CD8-positive, alpha-beta memory T cell (primary cell): ENCODE results near the gene SAE1. TPM values are rescaled to one million over a fixed set of nuclear protein-coding genes. Genes with fewer than 3 reads are reported as not detected.
A peak's percentile ranks its signal among the peaks of the same experiment; 100 is the strongest.

ENCODE experiments used
- CTCF ChIA-PET: fragments of 350-600 bp; sonication (Branson Sonifier 250); formaldehyde crosslinking; loops from one replicate; lab custom pipeline; 2021; ENCODE audit warnings: antibody characterized with exemption; lab: Charles Lee
- POLR2A ChIA-PET: fragments of 350-600 bp; sonication (Branson Sonifier 250); formaldehyde crosslinking; loops from one replicate; lab custom pipeline; 2021; ENCODE audit warnings: antibody characterized with exemption; lab: Charles Lee
- DNase-seq, 5 donors: peaks; one replicate each; pipeline versions ENCODE4 v3.0.0 to v3.0.0-alpha.2; 2020 to 2022; ENCODE audit warnings: mixed read lengths in 1 of 5
- H3K27ac ChIP-seq: one replicate; pipeline ENCODE4 v1.7.0; 2013; ENCODE audit warnings: low read depth, mild to moderate bottlenecking, low read length, moderate library complexity
- H3K27me3 ChIP-seq: 2 replicates; pipeline ENCODE4 v1.7.0; 2013; ENCODE audit warnings: low read length, mild to moderate bottlenecking; ENCODE audit not compliant: insufficient read depth, poor library complexity, severe bottlenecking
- H3K36me3 ChIP-seq: 2 replicates; pipeline ENCODE4 v1.7.0; 2013; ENCODE audit warnings: mild to moderate bottlenecking, low read length, moderate library complexity; ENCODE audit not compliant: insufficient read depth
- H3K4me1 ChIP-seq: 2 replicates; pipeline ENCODE4 v1.7.0; 2013; ENCODE audit warnings: mild to moderate bottlenecking, low read length, moderate library complexity; ENCODE audit not compliant: insufficient read depth
- H3K4me3 ChIP-seq: 2 replicates; pipeline ENCODE4 v1.7.0; 2013; ENCODE audit warnings: mild to moderate bottlenecking, low read length
- H3K9me3 ChIP-seq: 2 replicates; pipeline ENCODE4 v1.7.0; 2013; ENCODE audit warnings: mild to moderate bottlenecking, low read length
- H3K27ac Mint-ChIP-seq, 8 donors: one replicate each; pipeline ENCODE4 v1.8.0; 2020 to 2021; ENCODE audit warnings: mixed read lengths in 8 of 8, mild to moderate bottlenecking in 6 of 8, inconsistent platforms in 3 of 8, moderate library complexity in 3 of 8
- H3K27me3 Mint-ChIP-seq, 2 donors: one replicate each; pipeline ENCODE4 v1.8.0; 2020 to 2021; ENCODE audit warnings: mixed read lengths in 2 of 2, mild to moderate bottlenecking in 1 of 2, moderate library complexity in 1 of 2
- H3K36me3 Mint-ChIP-seq, 3 donors: one replicate each; pipeline ENCODE4 v1.8.0; 2020 to 2021; ENCODE audit warnings: mixed read lengths in 3 of 3, inconsistent platforms in 1 of 3, mild to moderate bottlenecking in 1 of 3
- H3K4me1 Mint-ChIP-seq, 3 donors: one replicate each; pipeline ENCODE4 v1.8.0; 2020 to 2021; ENCODE audit warnings: mixed read lengths in 3 of 3, inconsistent platforms in 1 of 3, mild to moderate bottlenecking in 1 of 3
- H3K4me3 Mint-ChIP-seq, 7 donors: one replicate each; pipeline ENCODE4 v1.8.0; 2020 to 2021; ENCODE audit warnings: mixed read lengths in 7 of 7, mild to moderate bottlenecking in 6 of 7, moderate library complexity in 4 of 7, inconsistent platforms in 2 of 7
- H3K9me3 Mint-ChIP-seq, 5 donors: one replicate each; pipeline ENCODE4 v1.8.0; 2020 to 2022; ENCODE audit warnings: mixed read lengths in 5 of 5, mild to moderate bottlenecking in 3 of 5, moderate library complexity in 2 of 5, inconsistent platforms in 1 of 5
- polyA plus RNA-seq: library from polyadenylated mRNA; unstranded; fragments of 300-500 nt; fragmentation: Illumina TruSeq; gene quantifications from one replicate; pipeline ENCODE4 v1.2.3, GENCODE V29; 2021
- total RNA-seq, 2 experiments: library from RNA; stranded (reverse); gene quantifications; one replicate each; pipeline ENCODE4 v1.2.3, GENCODE V29; 2021

Gene SAE1
- total and polyA plus RNA-seq, 3 experiments from 2014 or later = 107 to 172 (median 167) TPM

DNA sequence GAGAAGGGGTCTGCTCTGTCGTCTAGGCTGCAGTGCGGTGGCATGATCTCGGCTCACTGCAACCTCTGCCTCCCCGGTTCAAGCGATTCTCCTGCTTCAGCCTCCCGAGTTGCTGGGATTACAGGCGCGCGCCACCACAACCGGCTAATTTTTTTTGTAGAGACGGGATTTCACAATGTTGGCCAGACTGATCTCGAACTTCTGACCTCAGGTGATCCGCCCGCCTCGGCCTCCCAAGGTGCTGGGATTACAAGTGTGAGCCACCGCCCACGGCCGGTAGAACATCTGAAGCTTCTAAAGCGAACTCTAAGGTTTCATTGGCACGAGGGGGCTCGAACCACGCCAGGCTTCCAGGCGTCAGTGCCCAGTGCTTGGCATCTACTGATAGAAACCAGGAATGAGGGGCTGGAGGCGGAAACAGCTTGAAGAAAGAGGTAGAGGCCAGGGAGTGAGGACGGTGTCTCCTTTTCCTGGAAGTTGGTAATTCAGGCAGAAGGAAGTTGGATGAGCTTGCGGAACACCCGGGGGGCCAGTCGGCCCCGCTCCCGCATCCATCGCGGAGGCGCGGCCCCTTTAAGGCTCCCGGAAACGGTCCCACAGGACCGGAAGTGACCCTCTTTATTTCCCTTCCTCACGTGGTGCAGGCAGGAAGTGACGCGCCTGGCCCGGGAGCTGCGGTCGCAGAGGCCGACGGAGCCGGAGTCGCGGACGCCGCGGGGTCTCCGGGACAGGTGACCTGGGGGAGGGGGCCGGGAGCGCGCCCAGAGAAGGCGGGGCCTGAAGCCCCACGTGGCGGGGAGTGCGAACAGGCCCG, 125.5 kb downstream of the SAE1 start, which contains the start of gene CCDC9:
Gene CCDC9, plus strand, starts transcription at position 647 of the 814 bp plus-strand sequence. CDS start 1,876 bp downstream, outside the sequence.
- Mint-ChIP-seq H3K27me3 (peaks cover 0 to 1% of the 10 kb centered on the region in 2 donors), H3K9me3 (no peaks in the 10 kb centered on the region), H3K36me3 (peaks cover 3 to 38% (median 12%) of the 10 kb centered on the region in 3 donors), H3K4me1 (peaks cover 33 to 46% (median 34%) of the 10 kb centered on the region in 3 donors), H3K4me3 (peak within 1 kb of the TSS; percentile 81 to 93 (median 90)), H3K27ac (peak within 1 kb of the TSS; percentile 92 to 97 (median 96))
- Histone ChIP-seq H3K27ac (peak within 1 kb of the TSS; percentile 84), H3K27me3 (no peaks in the 10 kb centered on the region), H3K36me3 (peaks cover 21% of the 10 kb centered on the region), H3K4me1 (peaks cover 23% of the 10 kb centered on the region), H3K4me3 (peak within 1 kb of the TSS; percentile 76), H3K9me3 (no peaks in the 10 kb centered on the region)
- ChIA-PET CTCF (interaction anchor here (1.0 to 2.5 kb wide), 9 partner anchors 9 to 143 kb away, joined by 3 to 21 read pairs (median 5); partner anchors contain the start of genes DHX34, INAFM1 and ZC3H4), POLR2A (interaction anchor here (0.9 to 2.4 kb wide), 16 partner anchors 9 to 655 kb away, joined by 3 to 67 read pairs (median 4); partner anchors contain the start of genes CALM3, INAFM1 and ZC3H4)
- peak; percentile 87 to 96 (median 93) for DNase-seq

DNA sequence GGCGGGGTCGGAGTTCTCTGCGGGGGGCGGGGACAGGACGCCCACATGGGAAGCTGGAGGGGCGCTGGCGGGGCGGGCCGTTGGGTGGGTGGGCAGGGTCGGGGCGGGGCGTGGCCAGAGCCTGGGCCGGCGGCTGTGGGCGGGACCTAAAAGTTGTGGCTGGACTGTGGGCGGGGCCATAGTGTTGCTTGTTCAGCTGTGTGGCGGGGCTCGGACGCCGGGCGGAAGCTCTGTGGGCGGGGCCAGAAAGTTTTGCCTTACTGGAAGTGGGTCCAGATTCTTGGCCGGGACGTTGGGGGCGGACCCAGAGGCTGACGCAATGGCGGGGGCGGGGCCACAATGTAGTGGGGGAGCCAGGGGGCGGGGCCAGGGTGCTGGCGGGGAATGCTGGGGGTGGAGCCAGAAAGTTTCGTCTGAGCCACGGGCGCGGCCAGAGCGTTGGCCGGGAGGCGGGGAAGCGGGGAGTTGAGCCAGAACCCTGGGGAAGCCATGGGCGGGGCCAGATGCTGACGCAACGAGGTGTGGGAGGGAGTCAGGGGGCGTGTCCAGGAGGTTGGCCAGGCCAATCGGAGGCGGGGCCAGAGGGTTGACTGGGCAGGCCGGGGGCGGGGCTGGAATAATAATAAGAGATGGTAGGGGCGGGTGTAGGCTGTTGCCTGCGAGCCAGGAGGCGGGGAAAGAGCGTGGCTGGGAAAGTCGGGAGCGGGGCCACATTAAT, 126.2 kb downstream of the SAE1 start:
- DNase-seq = peak; percentile 96 to 99 (median 98)
- CTCF ChIA-PET = interaction anchor here (1.0 to 2.5 kb wide), 9 partner anchors 10 to 143 kb away, joined by 3 to 21 read pairs (median 5); partner anchors contain the start of genes DHX34, INAFM1 and ZC3H4
- H3K27ac Mint-ChIP-seq = peak overlapping the region; percentile 91 to 97 (median 96)
- H3K4me1 Mint-ChIP-seq = peaks cover 34 to 47% (median 37%) of the 10 kb centered on the region in 3 donors
- peak overlapping the region; percentile 81 to 93 (median 90) for H3K4me3 Mint-ChIP-seq
- Histone ChIP-seq H3K27me3 (no peaks in the 10 kb centered on the region), H3K9me3 (no peaks in the 10 kb centered on the region), H3K4me3 (peak overlapping the region; percentile 61), H3K27ac (peak overlapping the region; percentile 84), H3K4me1 (peaks cover 23% of the 10 kb centered on the region), H3K36me3 (peaks cover 24% of the 10 kb centered on the region)
- peaks cover 0 to 1% of the 10 kb centered on the region in 2 donors for H3K27me3 Mint-ChIP-seq
- no peaks in the 10 kb centered on the region for H3K9me3 Mint-ChIP-seq
- POLR2A ChIA-PET = interaction anchor here (0.5 to 2.4 kb wide), 17 partner anchors 9 to 656 kb away, joined by 3 to 67 read pairs (median 4); partner anchors contain the start of genes CALM3, INAFM1 and ZC3H4
- H3K36me3 Mint-ChIP-seq = peaks cover 3 to 43% (median 12%) of the 10 kb centered on the region in 3 donors

DNA sequence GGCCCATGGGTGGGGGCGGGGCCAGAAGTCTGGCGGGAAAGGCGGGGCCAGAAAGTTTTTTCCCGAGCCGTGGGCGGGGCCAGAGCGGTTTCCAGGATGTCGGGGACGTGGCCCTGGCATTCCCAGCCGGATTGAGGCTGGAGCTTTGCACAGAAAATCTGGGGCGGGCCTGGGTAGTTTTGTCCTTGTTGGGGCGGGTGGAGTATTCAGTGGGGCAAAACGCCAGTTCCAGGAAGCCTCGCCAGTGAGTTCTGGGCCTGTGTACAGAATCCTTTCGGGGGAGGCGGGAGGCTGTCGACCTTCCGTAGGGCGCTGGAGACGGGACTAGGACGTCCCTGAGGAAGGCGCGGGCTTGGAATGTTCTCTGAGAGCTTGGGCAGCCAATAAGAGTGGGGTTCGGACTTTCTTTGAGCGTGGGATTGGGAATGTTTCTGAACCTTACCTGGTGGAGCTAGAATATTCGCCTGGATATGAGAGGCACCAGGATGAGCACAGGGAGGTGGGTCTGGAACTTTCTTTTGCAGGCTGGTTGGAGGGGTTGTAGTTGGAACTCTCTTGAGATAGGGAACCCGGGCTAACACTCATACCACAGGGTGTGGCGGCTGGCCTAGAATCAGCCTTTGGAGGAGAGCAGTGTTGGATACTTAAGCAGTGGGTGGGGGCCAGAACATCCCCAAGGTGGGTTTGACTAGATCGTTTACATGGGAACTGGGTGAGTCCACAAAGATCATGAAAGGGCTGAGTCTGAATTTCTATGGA, 127.0 kb downstream of the SAE1 start:
- peaks cover 24% of the 10 kb centered on the region for H3K36me3 ChIP-seq
- ChIA-PET POLR2A (interaction anchor here (0.5 to 2.4 kb wide), 7 partner anchors 10 to 544 kb away, joined by 3 to 67 read pairs (median 6); partner anchors contain the start of genes INAFM1 and ZC3H4), CTCF (interaction anchor here (0.6 to 2.5 kb wide), 5 partner anchors 10 to 91 kb away, joined by 4 to 21 read pairs (median 9); partner anchors contain the start of genes DHX34 and INAFM1)
- no peaks in the 10 kb centered on the region for H3K27me3 ChIP-seq
- H3K27ac Mint-ChIP-seq = peak overlapping the region; percentile 91 to 97 (median 96)
- peaks cover 34 to 47% (median 37%) of the 10 kb centered on the region in 3 donors for H3K4me1 Mint-ChIP-seq
- no peaks in the 10 kb centered on the region for H3K9me3 ChIP-seq
- peak overlapping the region; percentile 81 to 93 (median 90) for H3K4me3 Mint-ChIP-seq
- peaks cover 3 to 48% (median 15%) of the 10 kb centered on the region in 3 donors for H3K36me3 Mint-ChIP-seq
- peaks cover 0 to 1% of the 10 kb centered on the region in 2 donors for H3K27me3 Mint-ChIP-seq
- H3K4me1 ChIP-seq = peaks cover 23% of the 10 kb centered on the region
- H3K4me3 ChIP-seq = peak overlapping the region; percentile 61
- H3K9me3 Mint-ChIP-seq = no peaks in the 10 kb centered on the region
- H3K27ac ChIP-seq = peak overlapping the region; percentile 73
- no peak for DNase-seq

DNA sequence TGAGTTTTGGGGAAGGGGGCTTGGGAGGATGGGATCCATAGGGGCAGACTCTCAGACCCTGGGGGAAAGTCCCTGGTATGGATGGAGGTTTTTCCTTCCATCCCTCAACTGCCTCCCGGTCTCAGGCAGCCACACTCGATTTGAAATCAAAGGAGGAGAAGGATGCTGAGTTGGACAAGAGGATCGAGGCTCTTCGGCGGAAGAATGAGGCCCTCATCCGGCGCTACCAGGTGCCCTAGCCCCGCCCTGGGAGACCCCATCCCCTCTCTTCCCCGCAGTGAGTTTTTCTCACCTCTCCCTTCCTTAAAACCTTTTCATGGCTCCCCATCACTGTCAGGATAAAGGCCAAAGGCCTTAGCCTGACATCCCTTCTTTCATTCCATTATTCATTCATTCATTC, 127.8 kb downstream of the SAE1 start:
- peaks cover 0 to 1% of the 10 kb centered on the region in 2 donors for H3K27me3 Mint-ChIP-seq
- peak overlapping the region in 4 of 7 donors; percentile 89 to 92 (median 90) for H3K4me3 Mint-ChIP-seq
- Histone ChIP-seq H3K27ac (peak overlapping the region; percentile 73), H3K4me1 (peaks cover 23% of the 10 kb centered on the region), H3K36me3 (peaks cover 24% of the 10 kb centered on the region), H3K4me3 (no peak overlapping the region), H3K9me3 (no peaks in the 10 kb centered on the region), H3K27me3 (no peaks in the 10 kb centered on the region)
- peaks cover 3 to 55% (median 15%) of the 10 kb centered on the region in 3 donors for H3K36me3 Mint-ChIP-seq
- no peaks in the 10 kb centered on the region for H3K9me3 Mint-ChIP-seq
- H3K27ac Mint-ChIP-seq = peak overlapping the region in 3 of 8 donors; percentile 50 to 92 (median 91)
- ChIA-PET CTCF (interaction anchor here (1.1 kb wide), 1 partner anchor 14 kb away, joined by 3 read pairs; no protein-coding TSS in a partner anchor), POLR2A (no interaction called here)
- no peak for DNase-seq
- H3K4me1 Mint-ChIP-seq = peaks cover 34 to 47% (median 37%) of the 10 kb centered on the region in 3 donors

DNA sequence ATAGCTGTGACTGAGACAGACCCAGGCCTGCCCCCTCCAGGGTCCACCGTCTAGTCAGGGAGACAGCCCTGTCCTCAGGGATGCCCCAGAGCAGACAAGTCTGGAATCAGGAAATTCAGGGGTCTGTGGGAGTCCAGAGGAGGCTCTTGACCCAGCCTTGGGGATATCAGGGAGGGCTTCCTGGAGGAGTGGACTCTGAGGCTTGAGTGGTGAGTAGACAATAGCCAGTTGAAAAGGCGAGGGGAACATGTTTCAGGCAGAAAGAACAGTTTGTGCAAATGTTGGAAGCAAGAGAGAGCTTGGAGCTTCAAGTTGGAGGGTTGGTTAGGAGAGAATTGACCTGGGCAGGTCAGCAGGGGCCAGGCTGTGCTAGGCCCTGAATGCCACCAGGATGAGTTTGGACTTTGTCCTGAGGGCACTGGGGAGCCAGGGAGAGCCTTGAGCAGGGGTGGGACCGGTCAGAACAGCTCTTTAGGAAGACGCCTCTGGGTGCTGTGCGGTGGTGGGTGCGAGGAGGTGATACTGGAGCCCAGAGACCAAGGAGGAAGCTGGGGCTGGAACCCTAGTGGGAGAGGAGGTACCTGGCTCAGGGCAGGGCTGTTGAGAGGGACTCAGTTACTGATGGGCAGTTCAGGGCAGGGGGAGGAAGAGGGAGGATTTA, 128.4 kb downstream of the SAE1 start:
- ChIA-PET POLR2A (no interaction called here), CTCF (interaction anchor here (1.1 to 1.6 kb wide), 2 partner anchors 13 to 15 kb away, joined by 3 read pairs; no protein-coding TSS in a partner anchor)
- H3K27ac Mint-ChIP-seq = peak overlapping the region in 5 of 8 donors; percentile 50 to 92 (median 83)
- H3K9me3 ChIP-seq = no peaks in the 10 kb centered on the region
- H3K36me3 Mint-ChIP-seq = peaks cover 3 to 56% (median 15%) of the 10 kb centered on the region in 3 donors
- peaks cover 0 to 1% of the 10 kb centered on the region in 2 donors for H3K27me3 Mint-ChIP-seq
- H3K4me3 Mint-ChIP-seq = peak overlapping the region in 6 of 7 donors; percentile 30 to 78 (median 62)
- H3K9me3 Mint-ChIP-seq = no peaks in the 10 kb centered on the region
- no peak for DNase-seq
- H3K27ac ChIP-seq = no peak overlapping the region
- H3K4me1 ChIP-seq = peaks cover 23% of the 10 kb centered on the region
- H3K4me1 Mint-ChIP-seq = peaks cover 34 to 47% (median 37%) of the 10 kb centered on the region in 3 donors
- H3K4me3 ChIP-seq = no peak overlapping the region
- H3K27me3 ChIP-seq = no peaks in the 10 kb centered on the region
- peaks cover 24% of the 10 kb centered on the region for H3K36me3 ChIP-seq
